Measurements from ENCODE around the gene ZNF653. TPM values are rescaled to one million over a fixed set of nuclear protein-coding genes. Genes with fewer than 3 reads are reported as not detected.

The ZNF653 gene
- total RNA-seq, 3 donors from 2014 or later (not counting 1 experiment from before 2014, with no cell fraction given): 9.9 to 15.4 (median 10.8) TPM

DNA sequence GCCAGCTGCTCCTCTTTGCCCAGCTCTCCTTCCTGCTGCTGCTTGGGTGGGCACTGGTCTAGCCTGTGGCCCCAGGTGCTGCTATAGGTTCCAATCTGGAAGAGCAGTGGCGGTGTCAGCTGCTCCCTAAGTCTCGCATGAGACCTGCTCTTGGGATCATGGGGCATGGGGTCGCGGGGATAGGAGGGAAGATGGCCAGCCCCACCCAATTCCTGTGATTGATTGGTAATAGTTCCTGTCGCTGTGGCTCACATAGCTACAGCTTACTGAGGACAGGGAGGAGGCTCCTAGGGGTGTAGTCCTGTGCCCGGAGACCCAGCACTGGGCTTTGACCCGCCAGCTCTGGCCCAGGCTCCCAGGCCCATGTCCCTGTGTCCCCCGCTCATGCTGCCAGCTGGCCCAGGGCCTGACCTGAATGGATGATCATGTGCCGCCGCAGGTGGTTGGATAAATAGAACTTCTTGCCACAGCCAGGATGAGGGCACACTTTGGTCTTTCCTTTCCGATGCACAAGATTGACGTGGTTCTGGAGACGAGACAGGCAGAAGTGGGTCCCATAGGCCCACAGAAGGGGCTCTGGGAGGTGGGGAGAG lies 20.3 kb downstream of the ZNF653 start:
- H3K4me3 ChIP-seq (ENCODE audit: low read length): no peak overlapping the region
- H3K27me3 ChIP-seq (ENCODE audit: control insufficient read depth, insufficient read depth, low read length): peaks cover 15% of the 10 kb centered on the region
- H3K9me3 Mint-ChIP-seq: no peaks in the 10 kb centered on the region
- H3K4me1 Mint-ChIP-seq: peaks cover 15 to 22% of the 10 kb centered on the region in 2 donors
- no peak overlapping the region for H3K4me3 Mint-ChIP-seq
- H3K36me3 Mint-ChIP-seq: no peaks in the 10 kb centered on the region
- peaks cover 5% of the 10 kb centered on the region for H3K36me3 ChIP-seq (ENCODE audit: control insufficient read depth, insufficient read depth, low read length)
- intact Hi-C loops (cut with micrococcal nuclease): no loop called here
- H3K9me3 ChIP-seq (ENCODE audit: control insufficient read depth, insufficient read depth, low read length): no peaks in the 10 kb centered on the region
- no peak overlapping the region for H3K27ac ChIP-seq (ENCODE audit: low read length)
- WGBS (ENCODE audit: insufficient coverage): 95% methylated on average over 13 of the region's 13 CpGs
- H3K4me1 ChIP-seq (ENCODE audit: control insufficient read depth, insufficient read depth, low read length): peaks cover 23% of the 10 kb centered on the region
- H3K27me3 Mint-ChIP-seq (ENCODE audit: low read depth in 2 of 2): peaks cover 11 to 12% of the 10 kb centered on the region in 2 donors
- peak overlapping the region; percentile 14 to 65 for H3K27ac Mint-ChIP-seq
- ATAC-seq: no peak
- TF ChIP-seq, protein P1, sequence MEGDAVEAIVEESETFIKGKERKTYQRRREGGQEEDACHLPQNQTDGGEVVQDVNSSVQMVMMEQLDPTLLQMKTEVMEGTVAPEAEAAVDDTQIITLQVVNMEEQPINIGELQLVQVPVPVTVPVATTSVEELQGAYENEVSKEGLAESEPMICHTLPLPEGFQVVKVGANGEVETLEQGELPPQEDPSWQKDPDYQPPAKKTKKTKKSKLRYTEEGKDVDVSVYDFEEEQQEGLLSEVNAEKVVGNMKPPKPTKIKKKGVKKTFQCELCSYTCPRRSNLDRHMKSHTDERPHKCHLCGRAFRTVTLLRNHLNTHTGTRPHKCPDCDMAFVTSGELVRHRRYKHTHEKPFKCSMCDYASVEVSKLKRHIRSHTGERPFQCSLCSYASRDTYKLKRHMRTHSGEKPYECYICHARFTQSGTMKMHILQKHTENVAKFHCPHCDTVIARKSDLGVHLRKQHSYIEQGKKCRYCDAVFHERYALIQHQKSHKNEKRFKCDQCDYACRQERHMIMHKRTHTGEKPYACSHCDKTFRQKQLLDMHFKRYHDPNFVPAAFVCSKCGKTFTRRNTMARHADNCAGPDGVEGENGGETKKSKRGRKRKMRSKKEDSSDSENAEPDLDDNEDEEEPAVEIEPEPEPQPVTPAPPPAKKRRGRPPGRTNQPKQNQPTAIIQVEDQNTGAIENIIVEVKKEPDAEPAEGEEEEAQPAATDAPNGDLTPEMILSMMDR (IDR thresholded peaks at IDR 0.05): no peak
- DNase-seq: no peak

DNA sequence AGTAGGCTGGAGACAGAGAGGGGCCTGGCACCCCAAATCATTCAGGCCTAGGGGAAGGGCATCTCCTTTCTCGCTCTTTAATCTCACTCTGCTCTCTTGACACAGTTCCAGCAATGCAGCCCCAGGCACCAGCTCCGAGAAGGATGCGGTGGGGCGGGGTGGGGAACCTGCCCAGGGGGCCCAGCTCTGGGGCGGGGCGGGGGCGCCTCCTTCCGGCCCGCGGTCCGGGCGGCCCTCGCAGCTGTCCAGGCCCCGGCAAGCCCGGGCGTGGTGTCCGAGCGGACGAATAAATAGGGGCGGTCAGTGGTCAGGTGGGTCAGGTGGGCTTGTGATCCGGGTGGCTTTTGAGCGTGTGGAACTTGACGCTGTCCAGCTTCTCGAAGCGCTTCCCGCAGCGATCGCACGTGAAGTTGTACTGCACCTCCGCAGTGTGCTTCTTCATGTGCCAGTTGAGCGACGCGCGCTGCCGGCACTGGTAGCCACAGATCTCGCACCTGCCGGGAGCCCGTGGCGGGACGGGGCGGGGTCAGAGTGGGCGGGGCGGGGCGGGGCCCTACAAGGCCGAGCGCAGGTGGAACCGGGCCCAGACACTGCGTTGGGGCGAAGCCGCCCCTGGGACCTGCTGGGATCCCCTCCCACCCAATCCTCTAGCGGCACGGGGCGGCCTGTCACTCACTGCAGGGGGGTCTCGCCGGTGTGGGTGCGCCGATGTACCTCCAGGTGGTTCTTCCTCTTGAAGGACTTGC lies 22.1 kb downstream of the ZNF653 start:
- H3K9me3 Mint-ChIP-seq: no peaks in the 10 kb centered on the region
- no peak overlapping the region for H3K27ac Mint-ChIP-seq
- Histone ChIP-seq H3K27ac (ENCODE audit: low read length) (no peak overlapping the region), H3K36me3 (ENCODE audit: control insufficient read depth, insufficient read depth, low read length) (peaks cover 2% of the 10 kb centered on the region), H3K4me1 (ENCODE audit: control insufficient read depth, insufficient read depth, low read length) (peaks cover 33% of the 10 kb centered on the region), H3K9me3 (ENCODE audit: control insufficient read depth, insufficient read depth, low read length) (no peaks in the 10 kb centered on the region), H3K4me3 (ENCODE audit: low read length) (no peak overlapping the region), H3K27me3 (ENCODE audit: control insufficient read depth, insufficient read depth, low read length) (peaks cover 24% of the 10 kb centered on the region)
- intact Hi-C loops (cut with micrococcal nuclease): loop anchor here (5.0 kb wide), 1 partner anchor 356 kb away; no protein-coding TSS in a partner anchor
- TF ChIP-seq, protein P1 (IDR thresholded peaks at IDR 0.05): no peak
- WGBS (ENCODE audit: insufficient coverage): 94% methylated on average over 57 of the region's 57 CpGs
- H3K4me3 Mint-ChIP-seq: peak overlapping the region; percentile 47
- no peaks in the 10 kb centered on the region for H3K36me3 Mint-ChIP-seq
- DNase-seq (no peak), ATAC-seq (no peak)
- H3K4me1 Mint-ChIP-seq: peaks cover 15 to 30% of the 10 kb centered on the region in 2 donors
- H3K27me3 Mint-ChIP-seq (ENCODE audit: low read depth in 2 of 2): peaks cover 19 to 21% of the 10 kb centered on the region in 2 donors

DNA sequence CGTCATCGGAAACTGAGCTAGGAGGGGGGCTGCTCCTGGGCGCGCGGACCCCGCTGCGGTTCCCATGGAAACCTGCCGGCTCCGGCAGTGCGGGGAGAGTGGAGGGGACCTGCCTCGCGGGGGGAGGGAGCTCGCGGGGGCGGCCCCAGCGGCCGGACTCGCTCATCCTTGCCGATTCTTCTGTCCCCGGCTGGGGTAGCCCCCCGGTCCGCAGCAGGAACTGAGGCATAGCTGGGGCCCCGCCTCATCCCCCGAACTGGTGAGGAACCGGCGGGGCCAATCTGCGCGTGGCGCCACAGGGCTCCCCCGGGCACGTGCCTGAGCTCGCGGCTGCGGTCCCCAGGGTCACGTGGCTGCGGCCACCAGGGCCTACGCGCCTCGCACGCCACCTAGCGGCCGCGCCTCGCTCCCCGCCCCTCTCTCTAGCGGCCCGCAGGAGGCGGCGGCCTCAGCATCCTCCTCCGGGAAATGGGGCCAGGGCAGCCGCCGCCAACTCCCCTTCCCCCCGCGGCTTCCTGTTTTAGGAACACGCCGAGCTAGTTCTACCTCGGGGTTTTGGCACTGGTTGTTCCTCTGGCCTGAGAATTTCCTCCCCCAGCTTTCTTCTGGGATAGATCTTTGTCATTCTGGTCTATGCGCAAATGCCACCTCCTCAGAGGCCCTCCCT lies 23.1 kb downstream of the ZNF653 start:
- peak; percentile 91 to 95 for DNase-seq
- peaks cover 33% of the 10 kb centered on the region for H3K4me1 ChIP-seq (ENCODE audit: control insufficient read depth, insufficient read depth, low read length)
- H3K36me3 ChIP-seq (ENCODE audit: control insufficient read depth, insufficient read depth, low read length): peaks cover 2% of the 10 kb centered on the region
- intact Hi-C loops (cut with micrococcal nuclease): loop anchor here (1.0 to 5.0 kb wide), 3 partner anchors 101 to 355 kb away; no protein-coding TSS in a partner anchor
- TF ChIP-seq, protein P1 (IDR thresholded peaks at IDR 0.05): peak; percentile 90
- H3K27me3 ChIP-seq (ENCODE audit: control insufficient read depth, insufficient read depth, low read length): peaks cover 24% of the 10 kb centered on the region
- peak overlapping the region; percentile 77 for H3K4me3 Mint-ChIP-seq
- H3K27ac ChIP-seq (ENCODE audit: low read length): no peak overlapping the region
- no peaks in the 10 kb centered on the region for H3K36me3 Mint-ChIP-seq
- H3K27ac Mint-ChIP-seq: peak overlapping the region; percentile 31 to 89
- peaks cover 24 to 27% of the 10 kb centered on the region in 2 donors for H3K27me3 Mint-ChIP-seq (ENCODE audit: low read depth in 2 of 2)
- no peaks in the 10 kb centered on the region for H3K9me3 Mint-ChIP-seq
- WGBS (ENCODE audit: insufficient coverage): 1% methylated on average over 58 of the region's 58 CpGs
- no peaks in the 10 kb centered on the region for H3K9me3 ChIP-seq (ENCODE audit: control insufficient read depth, insufficient read depth, low read length)
- peak; percentile 87 to 95 (median 91) for ATAC-seq
- peak overlapping the region; percentile 5 for H3K4me3 ChIP-seq (ENCODE audit: low read length)
- peaks cover 15 to 30% of the 10 kb centered on the region in 2 donors for H3K4me1 Mint-ChIP-seq
